ENCODE results near the gene EEF2K. TPM values are rescaled to one million over a fixed set of nuclear protein-coding genes. Genes with fewer than 3 reads are reported as not detected.

The EEF2K gene
- total RNA-seq, 2 donors from 2014 or later: 22.5 to 29.0 TPM

GRCh38 chr16:22314661-22315626, 108.9 kb downstream of the EEF2K start:
- Mint-ChIP-seq H3K4me1 (no peaks in the 10 kb centered on the region), H3K4me3 (no peak overlapping the region), H3K36me3 (ENCODE audit: low read depth) (peaks cover 92% of the 10 kb centered on the region), H3K9me3 (no peaks in the 10 kb centered on the region), H3K27me3 (no peaks in the 10 kb centered on the region), H3K27ac (no peak overlapping the region)
- ATAC-seq (replicated peaks): no peak

DNA sequence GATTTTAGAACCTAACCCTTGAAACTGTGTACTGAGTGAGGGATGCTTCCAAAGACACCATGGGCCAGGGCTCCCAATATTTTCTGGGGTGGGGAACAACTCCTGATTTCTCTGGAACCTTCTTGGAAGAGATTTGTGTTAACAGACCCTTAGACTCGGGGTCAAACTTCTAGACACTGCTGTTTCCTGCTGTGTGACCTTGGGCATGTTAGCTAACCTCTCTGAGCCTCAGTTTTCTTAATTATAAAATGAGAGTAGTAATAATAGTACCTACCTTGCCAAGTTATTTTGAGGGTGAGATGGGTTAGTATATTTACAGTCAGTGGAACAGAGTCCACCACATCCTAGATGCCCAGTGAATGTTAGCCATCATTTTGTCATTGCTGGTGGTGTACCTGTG, 109.9 kb downstream of the EEF2K start:
- H3K4me1 Mint-ChIP-seq: peaks cover 3% of the 10 kb centered on the region
- H3K4me3 Mint-ChIP-seq: no peak overlapping the region
- no peaks in the 10 kb centered on the region for H3K27me3 Mint-ChIP-seq
- peaks cover 98% of the 10 kb centered on the region for H3K36me3 Mint-ChIP-seq (ENCODE audit: low read depth)
- H3K9me3 Mint-ChIP-seq: no peaks in the 10 kb centered on the region
- ATAC-seq (replicated peaks): no peak
- no peak overlapping the region for H3K27ac Mint-ChIP-seq

DNA sequence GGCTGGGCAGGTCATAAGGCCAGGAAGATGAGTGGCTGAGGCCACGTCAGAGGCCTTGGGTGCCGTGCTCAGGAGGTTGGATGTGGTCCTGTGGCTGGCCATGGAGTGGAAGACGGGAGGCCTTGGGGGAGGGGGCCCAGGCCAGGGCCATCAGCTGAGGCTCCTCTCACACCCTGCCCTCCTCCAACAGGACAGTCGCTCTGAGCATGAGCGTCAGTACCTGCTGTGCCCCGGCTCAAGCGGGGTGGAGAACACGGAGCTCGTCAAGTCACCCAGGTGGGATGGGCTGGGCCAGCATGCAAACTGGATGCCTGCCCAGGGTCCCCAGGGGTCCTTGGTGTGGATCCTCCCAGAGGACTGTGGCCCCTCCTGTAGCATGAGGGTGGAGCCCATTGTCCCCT, 110.3 kb downstream of the EEF2K start:
- peaks cover 7% of the 10 kb centered on the region for H3K4me1 Mint-ChIP-seq
- no peak overlapping the region for H3K4me3 Mint-ChIP-seq
- no peak overlapping the region for H3K27ac Mint-ChIP-seq
- peaks cover 98% of the 10 kb centered on the region for H3K36me3 Mint-ChIP-seq (ENCODE audit: low read depth)
- H3K27me3 Mint-ChIP-seq: no peaks in the 10 kb centered on the region
- no peak for ATAC-seq (replicated peaks)
- no peaks in the 10 kb centered on the region for H3K9me3 Mint-ChIP-seq

DNA sequence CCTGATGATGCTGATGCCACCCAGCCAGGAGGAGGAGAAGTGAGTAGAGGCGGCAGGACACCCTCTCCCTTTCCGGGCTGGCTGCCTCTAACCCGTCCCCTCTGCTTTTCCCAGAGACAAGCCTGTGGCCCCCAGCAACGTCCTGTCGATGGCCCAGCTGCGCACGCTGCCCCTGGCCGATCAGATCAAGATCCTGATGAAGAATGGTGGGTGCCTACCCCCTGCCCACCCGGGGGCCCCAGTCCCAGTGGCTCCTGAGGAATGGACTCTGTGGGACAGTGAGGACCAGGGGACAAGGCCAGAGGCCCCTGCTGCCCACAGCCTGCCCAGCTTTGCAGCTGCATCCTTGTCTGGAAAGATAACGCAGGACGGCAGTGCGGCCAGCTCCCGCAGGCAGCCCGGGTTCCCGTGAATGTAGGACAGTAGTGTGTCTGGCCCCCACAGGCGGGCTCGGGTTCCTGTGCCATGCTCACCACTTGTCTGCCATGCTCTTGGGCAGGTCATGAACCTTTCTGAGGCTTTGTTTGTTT, 111.0 kb downstream of the EEF2K start:
- no peak for ATAC-seq (replicated peaks)
- Mint-ChIP-seq H3K9me3 (no peaks in the 10 kb centered on the region), H3K36me3 (ENCODE audit: low read depth) (peaks cover 98% of the 10 kb centered on the region), H3K4me1 (peaks cover 8% of the 10 kb centered on the region), H3K27me3 (no peaks in the 10 kb centered on the region), H3K4me3 (no peak overlapping the region), H3K27ac (peak overlapping the region; percentile 54)

- Mint-ChIP-seq H3K4me3 (no peak overlapping the region), H3K4me1 (peaks cover 8% of the 10 kb centered on the region), H3K27me3 (no peaks in the 10 kb centered on the region), H3K9me3 (no peaks in the 10 kb centered on the region), H3K27ac (peak overlapping the region; percentile 54), H3K36me3 (ENCODE audit: low read depth) (peaks cover 98% of the 10 kb centered on the region)
- no peak for ATAC-seq (replicated peaks)
Measured at GRCh38 chr16:22317625-22318024, 111.5 kb downstream of the EEF2K start.

DNA sequence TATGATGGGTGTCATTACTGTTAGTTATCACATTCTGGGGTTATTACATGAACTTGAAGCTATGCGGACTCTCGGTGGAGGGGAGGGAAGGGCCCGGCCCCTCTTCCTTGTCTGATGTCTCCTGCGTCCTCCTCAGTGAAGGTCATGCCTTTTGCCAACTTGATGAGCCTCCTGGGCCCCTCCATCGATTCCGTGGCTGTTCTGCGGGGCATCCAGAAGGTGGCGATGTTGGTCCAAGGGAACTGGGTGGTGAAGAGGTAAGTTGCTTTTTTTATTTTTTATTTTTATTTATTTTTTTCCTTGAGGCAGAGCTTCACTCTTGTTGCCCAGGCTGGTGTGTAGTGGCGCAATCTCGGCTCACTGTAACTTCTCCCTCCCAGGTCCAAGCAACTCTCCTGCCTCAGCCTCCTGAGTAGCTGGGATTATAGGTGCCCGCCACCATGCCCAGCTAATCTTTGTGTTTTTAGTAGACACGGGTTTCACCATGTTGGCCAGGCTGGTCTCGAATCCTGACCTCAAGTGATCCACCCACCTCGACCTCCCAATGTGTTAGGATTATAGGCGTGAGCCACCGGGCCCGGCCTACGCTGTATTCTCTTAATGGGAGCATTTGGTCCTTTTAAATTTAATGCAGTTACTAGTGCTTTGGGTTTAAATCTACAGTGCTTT, 112.7 kb downstream of the EEF2K start:
- Mint-ChIP-seq H3K9me3 (no peaks in the 10 kb centered on the region), H3K4me1 (peaks cover 8% of the 10 kb centered on the region), H3K4me3 (no peak overlapping the region), H3K36me3 (ENCODE audit: low read depth) (peaks cover 98% of the 10 kb centered on the region), H3K27me3 (no peaks in the 10 kb centered on the region), H3K27ac (no peak overlapping the region)
- ATAC-seq (replicated peaks): peak; percentile 46

- Mint-ChIP-seq H3K9me3 (no peaks in the 10 kb centered on the region), H3K27me3 (no peaks in the 10 kb centered on the region), H3K4me1 (peaks cover 8% of the 10 kb centered on the region), H3K36me3 (ENCODE audit: low read depth) (peaks cover 99% of the 10 kb centered on the region), H3K4me3 (no peak overlapping the region), H3K27ac (peak overlapping the region; percentile 66)
- no peak for ATAC-seq (replicated peaks)
Measured at GRCh38 chr16:22320572-22321339, 114.7 kb downstream of the EEF2K start.

GRCh38 chr16:22321340-22322001, 115.4 kb downstream of the EEF2K start:
- Mint-ChIP-seq H3K4me3 (no peak overlapping the region), H3K9me3 (no peaks in the 10 kb centered on the region), H3K27me3 (no peaks in the 10 kb centered on the region), H3K36me3 (ENCODE audit: low read depth) (peaks cover 95% of the 10 kb centered on the region), H3K4me1 (peaks cover 8% of the 10 kb centered on the region), H3K27ac (peak overlapping the region; percentile 66)
- peak; percentile 86 for ATAC-seq (replicated peaks)

DNA sequence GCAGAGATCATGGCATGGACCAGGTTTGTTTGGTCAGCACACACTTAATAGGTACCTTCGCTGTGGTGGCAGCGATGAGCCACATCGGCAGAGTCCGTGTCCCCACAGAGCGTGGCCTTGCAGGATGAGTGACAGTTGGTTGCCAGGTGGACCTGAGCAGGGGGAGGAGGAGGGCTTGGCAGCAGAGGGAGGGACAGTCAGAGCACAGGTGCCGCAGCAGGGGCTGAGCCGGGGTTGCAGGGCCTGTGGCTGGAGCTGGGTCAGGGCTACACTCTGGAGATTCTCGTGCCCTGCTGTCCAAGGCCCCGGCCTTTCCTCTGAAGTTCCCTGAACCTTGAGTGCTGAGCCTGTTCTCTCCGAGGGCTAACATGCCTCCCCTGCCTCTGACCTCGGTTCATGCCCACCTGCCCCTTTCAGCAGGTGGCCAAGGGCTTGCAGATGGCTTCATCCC, 116.0 kb downstream of the EEF2K start:
- Mint-ChIP-seq H3K4me3 (no peak overlapping the region), H3K36me3 (ENCODE audit: low read depth) (peaks cover 95% of the 10 kb centered on the region), H3K9me3 (no peaks in the 10 kb centered on the region), H3K27ac (no peak overlapping the region), H3K4me1 (peaks cover 8% of the 10 kb centered on the region), H3K27me3 (no peaks in the 10 kb centered on the region)
- ATAC-seq (replicated peaks): no peak

DNA sequence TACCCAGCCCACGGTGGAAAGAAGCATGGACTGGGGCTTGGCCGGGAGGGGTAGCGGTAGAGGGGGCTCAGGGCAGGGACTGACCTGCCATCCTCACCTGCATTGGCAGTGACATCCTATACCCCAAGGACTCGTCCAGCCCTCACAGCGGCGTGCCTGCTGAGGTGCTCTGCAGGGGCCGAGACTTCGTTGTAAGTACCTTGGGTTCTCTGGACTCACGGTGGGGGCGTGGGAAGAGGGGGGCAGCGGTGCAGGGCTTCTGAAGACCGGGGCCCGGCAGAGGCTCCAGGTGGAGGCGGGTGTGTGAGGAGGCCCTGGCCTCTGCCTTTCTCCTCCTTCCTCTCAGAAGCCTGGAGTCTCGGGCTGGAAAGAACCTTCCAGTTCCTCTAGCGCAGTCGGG, 116.7 kb downstream of the EEF2K start:
- no peak for ATAC-seq (replicated peaks)
- no peaks in the 10 kb centered on the region for H3K9me3 Mint-ChIP-seq
- H3K27me3 Mint-ChIP-seq: no peaks in the 10 kb centered on the region
- peaks cover 95% of the 10 kb centered on the region for H3K36me3 Mint-ChIP-seq (ENCODE audit: low read depth)
- no peak overlapping the region for H3K27ac Mint-ChIP-seq
- H3K4me1 Mint-ChIP-seq: peaks cover 8% of the 10 kb centered on the region
- H3K4me3 Mint-ChIP-seq: no peak overlapping the region

DNA sequence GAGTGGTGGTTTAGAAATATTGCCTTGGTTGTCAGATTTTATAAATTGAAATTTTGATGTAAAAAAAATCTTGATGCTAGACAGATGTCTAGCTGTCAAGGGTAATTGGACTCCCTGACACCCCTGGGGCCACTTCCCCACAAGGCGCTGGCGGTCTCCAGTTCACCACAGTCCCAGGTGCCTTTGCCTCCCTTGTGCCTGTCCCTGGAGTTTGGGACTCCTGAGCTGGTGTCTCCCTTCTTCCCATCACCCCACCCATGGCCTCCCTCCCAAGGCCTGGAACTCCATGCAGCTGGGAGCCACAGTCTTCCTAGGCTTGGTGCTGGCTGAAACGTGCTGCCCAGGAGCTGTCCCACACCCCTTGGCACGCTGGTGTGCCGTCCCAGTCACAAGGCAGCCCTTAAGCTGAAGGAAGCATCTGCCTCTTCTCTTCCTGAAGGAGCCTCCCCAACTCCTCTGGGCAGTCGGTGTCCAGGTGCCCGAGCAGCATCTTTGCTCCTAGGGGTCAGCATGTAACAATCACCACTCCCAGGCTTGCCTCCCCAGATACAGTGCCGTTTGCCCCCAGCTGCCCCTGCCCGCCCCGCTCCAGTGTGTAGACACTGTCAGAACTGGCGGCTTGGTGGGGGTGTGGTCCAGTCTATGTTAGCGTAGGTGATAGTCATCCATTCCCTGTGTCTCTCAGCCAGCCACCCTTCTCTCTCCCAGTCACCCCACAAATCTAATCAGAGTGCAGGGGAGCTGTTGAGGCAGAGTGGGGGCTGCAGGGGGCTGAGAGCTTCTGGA, 117.3 kb downstream of the EEF2K start:
- no peak for ATAC-seq (replicated peaks)
- Mint-ChIP-seq H3K27ac (no peak overlapping the region), H3K4me3 (no peak overlapping the region), H3K9me3 (no peaks in the 10 kb centered on the region), H3K4me1 (peaks cover 8% of the 10 kb centered on the region), H3K36me3 (ENCODE audit: low read depth) (peaks cover 95% of the 10 kb centered on the region), H3K27me3 (no peaks in the 10 kb centered on the region)

GRCh38 chr16:22323959-22324786, 118.1 kb downstream of the EEF2K start:
- H3K27me3 Mint-ChIP-seq: no peaks in the 10 kb centered on the region
- H3K36me3 Mint-ChIP-seq (ENCODE audit: low read depth): peaks cover 95% of the 10 kb centered on the region
- H3K27ac Mint-ChIP-seq: peak overlapping the region; percentile 65
- ATAC-seq (replicated peaks): no peak
- H3K4me3 Mint-ChIP-seq: no peak overlapping the region
- H3K4me1 Mint-ChIP-seq: peaks cover 8% of the 10 kb centered on the region
- H3K9me3 Mint-ChIP-seq: no peaks in the 10 kb centered on the region
